Nephron progenitor cell (in vitro differentiated cells): ENCODE measurements around the gene PSRC1.

Experiments
- DNase-seq: peaks from one replicate; pipeline ENCODE4 v3.0.0; 2021
- H3K27ac Mint-ChIP-seq: 2 replicates; pipeline ENCODE4 v1.8.0; 2021; ENCODE audit warnings: mild to moderate bottlenecking, moderate library complexity, mixed read lengths
- H3K27me3 Mint-ChIP-seq: 2 replicates; pipeline ENCODE4 v1.8.0; 2021; ENCODE audit warnings: mild to moderate bottlenecking, low read depth, mixed read lengths; ENCODE audit not compliant: poor library complexity
- H3K36me3 Mint-ChIP-seq: 2 replicates; pipeline ENCODE4 v1.8.0; 2021; ENCODE audit warnings: low read depth, mixed read lengths
- H3K4me1 Mint-ChIP-seq: 2 replicates; pipeline ENCODE4 v1.8.0; 2021; ENCODE audit warnings: mixed read lengths
- H3K4me3 Mint-ChIP-seq: 2 replicates; pipeline ENCODE4 v1.8.0; 2021; ENCODE audit warnings: mild to moderate bottlenecking, moderate library complexity, mixed read lengths
- H3K9me3 Mint-ChIP-seq: 2 replicates; pipeline ENCODE4 v1.8.0; 2021; ENCODE audit warnings: mild to moderate bottlenecking, moderate library complexity, mixed read lengths
- CTCF ChIP-seq: fragments of 200-600 bp; sonication (generic); IDR thresholded peaks from 2 replicates; pipeline ENCODE4 v1.5.0; 2021; ENCODE audit warnings: antibody characterized with exemption

Gene PSRC1

GRCh38 chr1:109263597-109264378 is 19.2 kb downstream of the PSRC1 start:
- peaks cover 5% of the 10 kb centered on the region for H3K36me3 Mint-ChIP-seq
- peak; percentile 100 for TF ChIP-seq CTCF
- DNase-seq, result peak; percentile 94
- H3K9me3 Mint-ChIP-seq, result no peaks in the 10 kb centered on the region
- H3K27ac Mint-ChIP-seq, result no peak overlapping the region
- H3K4me1 Mint-ChIP-seq, result peaks cover 25% of the 10 kb centered on the region
- no peak overlapping the region for H3K4me3 Mint-ChIP-seq
- peaks cover 6% of the 10 kb centered on the region for H3K27me3 Mint-ChIP-seq

GRCh38 chr1:109263234-109263596 is 19.7 kb downstream of the PSRC1 start:
- no peak overlapping the region for H3K27ac Mint-ChIP-seq
- H3K36me3 Mint-ChIP-seq, result peaks cover 3% of the 10 kb centered on the region
- DNase-seq, result no peak
- H3K4me3 Mint-ChIP-seq, result no peak overlapping the region
- H3K4me1 Mint-ChIP-seq, result peaks cover 25% of the 10 kb centered on the region
- no peak for TF ChIP-seq CTCF
- H3K27me3 Mint-ChIP-seq, result peaks cover 6% of the 10 kb centered on the region
- H3K9me3 Mint-ChIP-seq, result no peaks in the 10 kb centered on the region

- H3K27ac Mint-ChIP-seq, result no peak overlapping the region
- no peak for DNase-seq
- no peak overlapping the region for H3K4me3 Mint-ChIP-seq
- H3K4me1 Mint-ChIP-seq, result peaks cover 32% of the 10 kb centered on the region
- TF ChIP-seq CTCF, result no peak
- H3K36me3 Mint-ChIP-seq, result no peaks in the 10 kb centered on the region
- peaks cover 6% of the 10 kb centered on the region for H3K27me3 Mint-ChIP-seq
- H3K9me3 Mint-ChIP-seq, result no peaks in the 10 kb centered on the region
Observed at GRCh38 chr1:109262231-109263055, 20.5 kb downstream of the PSRC1 start.

GRCh38 chr1:109261578-109261977 is 21.4 kb downstream of the PSRC1 start:
- no peak for DNase-seq
- Mint-ChIP-seq H3K27me3 (peaks cover 3% of the 10 kb centered on the region), H3K36me3 (no peaks in the 10 kb centered on the region), H3K27ac (no peak overlapping the region), H3K4me1 (peaks cover 39% of the 10 kb centered on the region), H3K4me3 (no peak overlapping the region), H3K9me3 (no peaks in the 10 kb centered on the region)
- TF ChIP-seq CTCF, result no peak

GRCh38 chr1:109261006-109261405 is 21.9 kb downstream of the PSRC1 start:
- TF ChIP-seq CTCF, result no peak
- Mint-ChIP-seq H3K9me3 (no peaks in the 10 kb centered on the region), H3K27ac (no peak overlapping the region), H3K4me1 (peaks cover 44% of the 10 kb centered on the region), H3K4me3 (no peak overlapping the region), H3K36me3 (no peaks in the 10 kb centered on the region), H3K27me3 (peaks cover 3% of the 10 kb centered on the region)
- DNase-seq, result no peak
